ENCODE results near the gene WDCP.
"Not testable (repeated sequence)": the region's sequence is repeated elsewhere in the genome, so short reads cannot be mapped to it uniquely, and the experiment has no call there.

The WDCP gene

GRCh38 chr2:24055750-24056149 lies 8.6 kb upstream of the WDCP start:
- no peak for DNase-seq

- DNase-seq = no peak
These were observed 7.3 kb upstream of the WDCP start for GRCh38 chr2:24054366-24055010.

GRCh38 chr2:24052951-24053350 lies 5.8 kb upstream of the WDCP start:
- no peak for DNase-seq

GRCh38 chr2:24051833-24052232 lies 4.6 kb upstream of the WDCP start:
- DNase-seq = no peak

GRCh38 chr2:24050041-24050979 lies 3.1 kb upstream of the WDCP start:
- no peak for DNase-seq

GRCh38 chr2:24049485-24050021 lies 2.4 kb upstream of the WDCP start, which contains the start of gene FKBP1B:
TSS of gene FKBP1B (plus strand) at chr2:24049741. CDS start at chr2:24049850, 109 bp downstream.
- peak; percentile 46 for DNase-seq

GRCh38 chr2:24048769-24049484 lies 1.7 kb upstream of the WDCP start:
- no peak for DNase-seq

GRCh38 chr2:24047703-24048033 lies 477 bp upstream of the WDCP start:
- DNase-seq = no peak

GRCh38 chr2:24046599-24046929 lies 627 bp downstream of the WDCP start:
- DNase-seq = no peak

GRCh38 chr2:24045511-24046508 lies 1.4 kb downstream of the WDCP start:
- DNase-seq = no peak

GRCh38 chr2:24043133-24043532 lies 4.1 kb downstream of the WDCP start:
- DNase-seq = not testable (repeated sequence)

GRCh38 chr2:24040511-24040910 lies 6.7 kb downstream of the WDCP start:
- no peak for DNase-seq

- no peak for DNase-seq
These were observed 8.2 kb downstream of the WDCP start for GRCh38 chr2:24038786-24039499.

GRCh38 chr2:24026233-24026632 lies 21.0 kb downstream of the WDCP start:
- no peak for DNase-seq

- no peak for DNase-seq
These were observed 22.1 kb downstream of the WDCP start for GRCh38 chr2:24024996-24025663.

GRCh38 chr2:24024018-24024417 lies 23.2 kb downstream of the WDCP start:
- no peak for DNase-seq

- DNase-seq = no peak
These were observed 24.1 kb downstream of the WDCP start for GRCh38 chr2:24022975-24023575.

GRCh38 chr2:24022324-24022974 lies 24.7 kb downstream of the WDCP start:
- DNase-seq = no peak

GRCh38 chr2:24021122-24021998 lies 25.8 kb downstream of the WDCP start:
- no peak for DNase-seq

Measured in CD4-positive, alpha-beta T cell treated with Interferon gamma for 1 hour (primary cell).